GM21360 (cell line): ENCODE data around the gene ST6GALNAC3.

Source experiments
- ATAC-seq: cut with Tn5 transposase; IDR thresholded peaks from one replicate; pipeline ENCODE4 v1.9.1; 2021; ENCODE audit warnings: mild to moderate bottlenecking, moderate library complexity; ENCODE audit not compliant: unreplicated experiment

Gene ST6GALNAC3

DNA sequence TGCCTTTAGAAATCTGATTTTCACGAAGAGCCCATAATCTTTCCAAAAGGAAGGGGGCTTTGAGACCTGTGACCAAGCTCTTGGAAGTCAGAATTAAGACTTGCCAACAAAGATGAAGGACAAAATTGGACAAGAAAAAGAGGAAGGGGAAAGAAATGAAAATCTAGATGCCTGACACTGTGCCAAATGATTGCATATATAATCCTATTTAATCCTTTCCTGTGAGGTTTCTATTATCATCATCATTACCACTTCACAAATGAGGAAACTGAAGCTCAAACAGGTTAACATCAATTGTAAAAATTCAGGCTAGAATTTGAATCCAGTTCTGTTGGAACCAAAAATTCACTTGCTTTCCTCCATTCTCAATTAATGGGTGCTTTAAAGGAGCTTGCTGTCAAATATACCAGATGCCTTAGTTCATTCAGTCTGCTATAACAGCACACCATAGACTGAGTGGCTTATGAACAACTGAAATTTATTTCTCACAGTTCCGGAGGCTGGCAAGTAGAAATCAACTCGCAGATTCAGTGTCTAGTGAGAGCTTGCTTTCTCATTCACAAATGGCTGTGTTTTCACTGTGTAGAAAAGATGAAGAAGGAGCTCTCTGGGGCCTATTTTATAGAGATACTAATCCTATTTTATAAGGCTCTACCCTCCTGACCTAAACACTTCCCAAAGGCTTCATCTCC lies 595.2 kb downstream of the ST6GALNAC3 start:
- no peak for ATAC-seq

DNA sequence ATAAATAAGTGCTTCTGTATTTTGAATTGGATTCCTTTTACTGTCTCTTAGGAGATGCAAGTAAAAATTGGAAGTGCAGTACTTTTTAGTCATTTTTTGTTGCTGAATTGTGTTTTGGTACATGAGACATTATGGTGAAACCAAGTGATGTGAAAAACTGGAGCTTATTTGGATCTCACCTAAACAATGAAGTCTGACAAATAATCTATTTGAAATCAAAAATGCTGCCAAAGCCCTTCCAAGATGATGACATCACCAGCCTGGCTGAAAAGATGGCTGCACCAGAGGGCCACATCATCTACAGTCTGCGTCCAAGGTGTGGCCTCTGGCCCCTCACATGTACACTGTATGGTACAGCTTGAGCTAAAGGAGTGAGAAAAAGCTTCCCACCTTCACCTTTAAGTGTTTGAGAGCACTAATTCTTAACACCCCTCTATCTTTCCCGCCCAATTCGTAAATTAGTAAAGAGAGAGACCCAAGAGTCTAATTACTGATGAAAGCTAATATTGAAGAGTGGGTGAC lies 600.2 kb downstream of the ST6GALNAC3 start:
- ATAC-seq: no peak

DNA sequence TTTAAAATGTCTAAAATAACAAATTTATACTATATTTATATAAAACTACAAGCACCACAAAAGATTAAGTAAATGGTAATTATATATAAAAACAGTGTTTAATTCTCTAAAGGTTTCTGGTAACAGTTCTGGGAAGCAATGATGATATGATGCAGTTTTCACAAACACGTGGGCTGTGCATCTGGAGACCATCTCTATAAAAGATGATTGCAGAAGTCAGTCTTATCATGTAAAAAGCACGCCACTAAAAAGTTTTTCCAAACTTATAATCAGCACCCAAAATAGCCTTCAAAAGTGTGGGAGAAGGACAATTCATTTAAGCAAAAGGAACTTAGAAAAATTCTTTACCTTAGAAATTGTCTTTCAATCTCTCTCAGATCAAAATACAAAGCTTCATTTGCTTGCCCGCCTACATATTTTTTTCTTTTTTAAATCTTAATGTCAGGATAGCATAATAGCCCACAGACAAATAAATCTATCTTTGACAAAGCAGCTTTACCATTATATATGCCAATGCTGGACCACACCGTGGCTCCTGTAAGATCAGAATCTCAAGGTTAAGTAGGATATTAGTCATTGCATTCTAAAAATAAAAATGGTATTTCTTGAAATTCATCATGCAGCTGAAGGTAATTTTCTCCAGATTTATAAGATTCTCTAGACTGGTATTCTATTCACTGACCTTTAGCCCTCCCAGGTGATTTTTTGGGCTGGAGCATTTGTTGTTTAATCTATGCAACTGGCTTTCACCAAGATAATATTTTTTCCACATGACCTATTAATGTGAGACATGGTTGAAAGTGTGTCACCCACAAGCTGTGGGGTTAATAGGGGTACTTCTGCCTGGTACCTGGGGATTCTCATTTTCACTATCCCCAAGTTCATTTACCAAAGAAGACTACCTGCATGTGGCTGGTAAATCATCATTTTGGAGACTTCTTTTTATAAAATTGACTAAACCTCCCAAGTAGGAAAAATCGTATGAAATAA lies 603.2 kb downstream of the ST6GALNAC3 start:
- ATAC-seq: no peak

DNA sequence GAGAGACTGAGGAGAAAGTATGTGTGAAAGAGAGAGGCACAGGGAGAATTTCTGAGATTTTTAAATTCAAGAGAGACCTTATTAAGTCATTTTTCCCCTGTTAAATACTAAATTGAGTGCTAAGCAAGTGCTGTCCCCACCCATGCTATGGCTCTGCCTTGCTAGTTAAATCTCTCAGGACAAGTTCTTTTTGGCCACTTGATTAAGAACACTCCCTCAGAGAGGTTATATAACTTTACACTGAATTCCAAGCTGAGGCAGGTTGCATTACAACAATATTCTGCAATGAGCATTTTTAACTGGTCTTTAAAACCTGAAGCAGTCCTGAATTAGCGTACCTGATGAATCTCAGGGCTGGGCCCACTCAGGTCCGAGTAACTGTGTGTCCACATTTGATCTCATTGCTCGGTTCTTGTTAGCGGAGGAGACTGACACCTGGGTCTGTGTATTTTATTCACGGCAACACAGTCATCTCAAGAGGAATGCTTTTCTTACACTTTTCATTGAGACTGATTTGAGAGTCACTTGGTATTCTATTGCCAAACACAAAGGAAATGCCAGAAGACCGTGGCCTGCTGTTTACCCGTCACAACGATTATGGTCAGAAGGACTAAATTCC lies 605.1 kb downstream of the ST6GALNAC3 start:
- ATAC-seq: no peak

DNA sequence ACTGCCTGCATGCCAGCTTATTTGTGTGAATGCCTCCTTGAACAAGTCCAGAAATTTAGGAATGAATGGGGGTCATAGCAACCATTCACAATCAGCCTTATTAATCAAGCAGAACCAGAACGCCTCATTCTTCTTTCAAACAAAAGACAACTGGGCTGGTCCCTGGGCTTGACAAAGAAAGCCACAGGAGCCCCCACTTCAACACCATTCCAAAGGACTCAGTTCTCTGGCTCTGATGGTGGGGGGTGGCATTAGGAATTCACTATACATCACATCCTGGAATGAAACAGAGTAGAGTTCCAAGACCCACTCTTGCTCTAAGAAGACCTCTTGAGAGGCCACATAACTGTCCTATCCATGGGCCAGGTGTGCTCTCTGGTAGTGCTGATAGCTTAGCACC lies 606.1 kb downstream of the ST6GALNAC3 start:
- ATAC-seq: no peak

DNA sequence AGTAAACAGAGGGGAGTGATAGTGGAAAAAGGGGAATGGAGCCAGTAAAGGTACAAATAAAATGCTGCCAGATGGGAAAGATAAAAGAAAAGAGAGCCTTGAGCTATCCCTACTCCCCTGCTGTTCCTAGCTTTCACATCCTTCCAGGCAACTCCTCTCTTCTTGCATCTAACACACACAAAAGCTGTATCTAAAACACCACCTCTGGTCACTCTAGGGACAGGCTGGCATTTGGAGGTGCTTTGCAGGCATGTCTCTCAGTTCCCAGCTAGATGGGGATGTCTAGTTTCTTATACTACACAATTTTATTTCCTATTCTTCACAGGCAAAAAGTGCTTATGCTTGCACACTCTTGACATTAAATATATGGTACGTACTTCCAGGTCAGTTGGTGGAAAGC lies 607.6 kb downstream of the ST6GALNAC3 start:
- no peak for ATAC-seq
